ENCODE data around the gene ADGRE2.
"Not testable (repeated sequence)": the region's sequence is repeated elsewhere in the genome, so short reads cannot be mapped to it uniquely, and the experiment has no call there.

ADGRE2 gene

DNA sequence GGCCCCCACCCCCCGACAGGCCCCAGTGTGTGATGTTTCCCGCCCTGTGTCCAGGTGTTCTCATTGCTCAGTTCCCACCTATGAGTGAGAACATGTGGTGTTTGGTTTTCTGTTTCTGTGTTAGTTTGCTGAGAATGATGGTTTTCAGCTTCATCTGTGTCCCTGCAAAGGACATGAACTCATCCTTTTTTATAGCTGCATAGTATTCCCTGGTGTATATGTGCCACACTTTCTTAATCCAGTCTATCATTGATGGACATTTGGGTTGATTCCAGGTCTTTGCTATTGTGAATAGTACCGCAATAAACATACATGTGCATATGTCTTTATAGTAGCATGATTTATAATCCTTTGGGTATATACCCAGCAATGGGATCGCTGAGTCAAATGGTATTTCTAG is 715 bp downstream of the ADGRE2 start:
- not testable (repeated sequence) for DNase-seq

DNA sequence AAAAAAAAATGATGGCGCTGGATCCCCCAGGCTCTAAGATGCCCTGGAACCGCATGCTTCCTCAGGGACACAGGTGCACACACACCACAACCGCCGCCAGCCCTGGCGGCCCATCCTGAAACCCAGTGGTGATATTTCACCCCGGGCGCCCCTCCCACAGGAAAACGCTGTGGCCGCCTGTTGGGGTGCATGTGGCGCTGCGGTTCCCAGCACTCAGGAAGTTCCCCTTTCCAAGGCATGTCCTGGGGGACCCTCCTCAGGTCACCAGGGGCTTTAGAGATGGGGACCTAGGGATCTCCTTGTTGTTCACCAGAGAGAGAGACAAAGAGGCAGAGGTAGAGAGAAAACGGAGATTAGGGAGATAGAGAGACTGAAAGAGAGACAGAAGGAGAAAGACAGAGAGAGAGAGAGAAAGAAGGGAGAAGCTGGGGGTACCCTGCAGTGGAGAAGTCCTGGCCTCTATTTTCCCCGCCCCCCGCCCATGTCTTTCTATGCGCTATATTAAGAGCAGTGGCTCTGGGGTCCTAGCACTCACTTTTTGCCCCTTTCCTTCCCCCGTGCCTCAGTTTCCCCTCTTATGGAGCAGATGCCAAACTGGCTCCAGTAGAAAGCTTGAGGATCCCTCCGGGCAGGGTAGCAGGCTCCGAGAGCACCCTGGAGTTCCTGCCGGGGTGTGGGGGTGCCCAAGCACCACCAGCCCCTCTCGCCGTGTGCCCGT is 2.3 kb downstream of the ADGRE2 start:
- no peak for DNase-seq

DNA sequence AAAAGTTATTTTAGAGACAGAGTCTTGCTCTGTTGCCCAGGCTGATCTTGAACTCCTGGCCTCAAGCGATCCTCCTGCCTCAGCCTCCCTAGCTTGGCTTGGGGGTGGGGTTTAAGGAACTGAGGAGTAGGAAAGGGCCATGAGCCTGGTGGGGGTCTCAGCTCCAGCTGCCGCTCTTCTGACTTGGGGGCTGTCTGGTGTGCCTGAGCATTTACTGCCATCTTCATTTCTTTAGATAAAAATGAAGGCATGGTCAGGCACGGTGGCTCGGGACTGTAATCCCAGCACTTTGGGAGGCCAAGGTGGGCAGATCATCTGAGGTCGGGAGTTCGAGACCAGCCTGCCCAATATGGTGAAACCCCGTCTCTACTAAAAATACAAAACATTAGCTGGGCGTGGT is 3.0 kb downstream of the ADGRE2 start:
- not testable (repeated sequence) for DNase-seq

DNA sequence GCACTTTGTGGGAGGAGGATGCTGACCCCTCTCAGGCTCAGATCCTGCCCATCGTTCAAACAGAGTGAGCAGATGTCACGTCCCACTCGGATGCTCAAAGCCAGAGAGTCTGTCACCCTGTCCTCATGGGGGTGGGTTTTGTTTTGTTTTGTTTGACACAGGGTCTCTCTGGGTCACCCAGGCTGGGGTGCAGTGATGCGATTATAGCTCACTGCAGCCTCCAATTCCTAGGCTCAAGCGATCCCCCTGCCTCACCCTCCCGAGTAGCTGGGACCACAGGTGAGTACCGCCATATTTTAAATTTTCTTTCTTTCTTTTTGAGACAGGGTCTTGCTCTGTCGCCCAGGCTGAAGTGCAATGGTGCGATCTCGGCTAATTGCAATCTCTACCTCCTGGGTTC is 4.0 kb downstream of the ADGRE2 start:
- no peak for DNase-seq

DNA sequence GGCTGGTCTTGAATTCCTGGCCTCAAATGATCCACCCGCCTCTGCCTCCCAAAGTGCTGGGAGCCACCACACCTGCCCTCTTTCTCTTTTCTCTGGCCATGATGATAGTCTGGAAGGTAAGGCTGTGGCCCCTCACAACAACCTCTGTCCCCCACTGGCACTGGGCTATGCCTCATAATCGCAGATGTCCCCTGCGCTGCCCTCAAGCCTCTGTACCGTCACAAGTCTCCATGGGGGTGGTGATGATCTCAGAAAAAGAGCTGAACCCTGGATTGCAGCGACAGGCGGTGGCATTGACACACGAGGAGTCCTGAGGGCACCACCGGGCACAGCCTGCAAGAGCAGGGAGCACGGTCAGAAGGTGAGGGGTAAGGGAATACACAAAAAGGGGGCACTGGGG is 4.6 kb downstream of the ADGRE2 start:
- DNase-seq: not testable (repeated sequence)

DNA sequence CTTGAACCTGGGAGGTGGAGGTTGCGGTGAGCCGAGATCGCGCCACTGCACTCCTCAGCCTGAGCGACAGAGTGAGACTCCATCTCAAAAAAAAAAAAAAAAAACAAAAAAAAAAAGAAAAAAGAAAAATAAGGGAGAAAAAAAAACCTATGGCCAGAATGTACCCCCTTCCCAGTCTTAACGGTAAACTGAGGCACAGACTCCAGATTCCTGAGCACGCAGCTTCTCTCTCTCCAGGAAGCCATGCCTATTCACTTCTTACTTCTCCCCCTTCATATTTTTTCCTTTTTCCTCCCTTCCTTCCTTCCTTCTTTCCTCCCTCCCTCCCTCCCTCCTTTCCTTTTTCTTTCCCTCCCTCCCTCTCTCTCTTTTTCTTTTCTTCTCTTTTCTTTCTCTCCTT is 5.4 kb downstream of the ADGRE2 start:
- no peak for DNase-seq

DNA sequence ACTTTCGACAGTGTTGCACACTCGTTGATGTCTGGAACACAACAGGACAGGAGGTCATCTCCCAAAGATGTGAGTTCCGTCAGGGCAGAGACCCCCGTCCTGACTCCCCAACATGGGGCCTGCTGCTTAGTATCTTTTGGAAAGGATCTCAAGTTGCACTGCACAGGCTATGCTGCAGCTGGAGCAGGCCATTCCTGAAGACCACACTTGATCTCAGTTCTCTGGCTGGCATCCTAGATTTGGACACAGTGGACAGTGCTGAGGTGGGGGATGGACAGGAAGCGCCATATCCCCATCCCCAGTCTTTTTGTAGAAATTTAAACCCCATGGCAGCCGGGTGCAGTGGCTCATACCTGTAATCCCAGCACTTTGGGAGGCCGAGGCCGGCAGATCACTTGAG is 5.9 kb downstream of the ADGRE2 start:
- DNase-seq: no peak

DNA sequence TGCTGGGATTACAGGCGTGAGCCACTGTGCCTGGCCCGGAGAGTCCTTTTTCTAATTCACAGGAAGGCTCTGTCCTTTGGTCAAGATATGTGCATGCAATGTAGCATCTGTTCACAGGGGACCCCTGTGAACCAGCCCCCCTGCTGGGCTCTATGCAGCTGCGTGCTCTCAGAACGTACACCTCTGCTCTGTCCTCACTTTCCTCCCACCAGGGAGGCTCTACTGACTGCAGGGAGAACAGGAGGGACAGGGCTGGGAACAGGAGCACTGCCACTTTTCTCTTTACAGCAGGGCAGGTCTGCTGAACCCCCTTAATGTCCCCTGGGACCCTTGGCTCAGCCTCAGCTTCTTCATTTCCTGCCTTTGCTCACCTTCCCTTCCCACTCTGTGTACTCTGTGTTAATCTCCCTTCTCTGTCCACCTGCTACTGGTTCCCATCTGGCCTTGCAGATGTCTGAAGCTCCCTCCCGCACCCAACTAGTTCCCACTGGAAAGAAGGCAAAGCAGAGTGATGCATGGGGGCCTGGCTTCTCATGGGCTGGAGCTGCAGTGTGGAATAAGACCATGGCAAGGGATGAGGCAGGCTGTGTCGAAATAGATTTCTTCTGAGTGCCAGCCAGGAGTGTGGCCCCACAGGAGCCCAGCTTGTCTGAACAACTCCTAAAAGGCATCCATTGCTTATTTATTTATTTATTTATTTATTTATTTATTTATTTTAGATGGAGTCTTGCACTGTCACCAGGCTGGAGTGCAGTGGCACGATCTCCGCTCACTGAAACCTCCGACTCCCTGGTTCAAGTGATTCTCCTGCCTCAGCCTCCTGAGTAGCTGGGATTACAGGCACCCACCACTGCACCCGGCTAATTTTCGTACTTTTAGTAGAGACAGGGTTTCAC is 7.2 kb downstream of the ADGRE2 start:
- no peak for DNase-seq

DNA sequence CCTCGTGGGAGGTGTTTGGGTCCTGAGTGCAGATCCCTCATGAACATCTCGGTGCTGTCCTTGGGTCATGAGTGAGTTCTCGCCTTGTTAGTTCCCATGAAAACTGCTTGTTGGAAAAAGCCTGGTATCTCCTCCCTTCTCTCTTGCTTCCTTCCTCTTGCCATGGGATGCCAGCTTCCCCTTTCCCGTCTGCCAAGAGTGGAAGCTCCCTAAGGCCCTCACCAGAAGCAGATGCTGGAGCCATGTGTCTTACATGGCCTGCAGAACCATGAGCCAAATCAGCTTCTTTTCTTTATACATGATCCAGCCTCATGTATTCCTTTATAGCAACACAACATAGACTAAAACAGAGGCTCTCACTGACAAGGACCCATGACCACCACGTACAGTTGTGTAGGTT is 8.2 kb downstream of the ADGRE2 start:
- no peak for DNase-seq

DNA sequence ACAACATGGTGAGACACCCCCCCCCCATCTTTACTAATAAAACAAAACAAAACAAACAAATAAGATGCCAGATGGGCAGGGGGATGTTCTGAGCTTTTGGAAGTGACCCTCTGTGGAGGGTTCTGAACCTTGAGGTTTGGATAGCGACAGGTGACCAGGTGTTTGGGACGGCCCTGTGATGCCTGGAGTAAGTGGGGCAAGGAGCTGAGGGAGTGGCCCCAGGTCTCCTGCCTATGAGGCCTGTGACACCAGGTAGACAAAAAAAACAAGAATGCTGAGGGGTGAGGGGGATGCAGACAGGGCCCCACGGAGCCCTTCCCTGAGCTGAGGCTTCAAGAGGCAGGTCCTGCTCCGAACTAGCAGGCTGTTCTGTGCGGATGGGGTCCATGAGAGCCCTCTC is 9.2 kb downstream of the ADGRE2 start:
- no peak for DNase-seq

DNA sequence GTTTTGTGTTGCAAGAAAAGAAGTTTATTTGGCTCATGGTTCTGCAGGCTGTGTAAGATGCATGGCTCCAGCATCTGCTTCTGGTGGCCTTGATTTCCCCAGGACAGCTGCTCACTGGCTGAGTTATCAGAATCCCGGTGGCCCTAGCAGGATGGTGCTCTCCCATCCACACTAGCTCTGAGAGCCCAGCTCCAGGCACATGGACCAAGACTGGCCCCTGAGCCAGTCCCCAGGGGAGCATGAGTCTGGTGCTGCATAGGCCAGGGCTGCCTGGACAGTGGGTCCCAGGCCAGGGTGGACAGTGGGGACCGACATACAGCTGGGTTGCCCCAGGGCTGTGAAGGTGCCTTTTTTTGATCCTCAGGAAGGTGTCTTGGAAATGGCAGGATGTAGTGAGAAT is 10.4 kb downstream of the ADGRE2 start:
- DNase-seq: no peak

DNA sequence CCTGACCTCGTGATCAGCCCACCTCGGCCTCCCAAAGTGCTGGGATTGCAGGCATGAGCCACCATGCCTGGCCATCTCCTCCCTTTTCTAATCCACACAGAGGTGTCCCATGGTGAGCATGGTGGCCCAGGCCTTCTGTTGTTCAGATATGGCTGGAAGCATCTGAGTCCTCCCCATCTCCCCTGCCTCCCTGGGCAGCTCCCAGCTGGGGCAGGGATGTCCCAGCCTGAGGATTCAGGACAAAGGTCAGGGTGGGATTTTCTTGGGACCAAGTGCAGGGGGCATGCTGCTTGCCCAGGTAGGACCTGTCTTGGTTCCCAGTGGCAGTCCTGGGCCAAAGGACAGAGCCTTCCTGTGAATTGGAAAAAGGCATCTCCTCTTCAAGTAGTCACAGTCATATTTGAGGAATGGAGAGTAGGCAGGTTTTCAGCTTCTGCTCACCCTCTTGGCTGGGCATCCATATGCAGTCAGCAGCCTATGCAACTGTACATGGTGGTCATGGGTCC is 10.8 kb downstream of the ADGRE2 start:
- DNase-seq: no peak

DNA sequence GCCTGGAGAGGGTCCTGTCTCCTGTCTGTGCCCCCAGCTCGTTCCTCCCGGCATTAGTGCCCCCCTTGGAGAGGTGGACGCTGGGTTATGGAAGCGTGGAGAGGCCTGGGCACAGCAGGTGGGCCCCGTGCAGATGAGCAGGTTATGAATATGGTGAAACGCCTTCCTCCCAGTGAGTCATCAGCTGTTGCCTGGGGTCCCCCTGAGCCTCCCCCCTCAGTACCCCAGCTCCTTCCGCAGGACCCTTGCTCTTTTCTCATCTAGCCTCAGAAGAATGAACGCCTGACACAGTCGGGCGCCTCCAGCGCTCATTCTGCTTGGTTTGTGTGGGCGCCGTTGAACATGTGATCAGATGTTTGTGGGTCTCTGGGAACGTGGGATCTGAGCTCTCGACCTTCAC is 12.5 kb downstream of the ADGRE2 start:
- DNase-seq: not testable (repeated sequence)

DNA sequence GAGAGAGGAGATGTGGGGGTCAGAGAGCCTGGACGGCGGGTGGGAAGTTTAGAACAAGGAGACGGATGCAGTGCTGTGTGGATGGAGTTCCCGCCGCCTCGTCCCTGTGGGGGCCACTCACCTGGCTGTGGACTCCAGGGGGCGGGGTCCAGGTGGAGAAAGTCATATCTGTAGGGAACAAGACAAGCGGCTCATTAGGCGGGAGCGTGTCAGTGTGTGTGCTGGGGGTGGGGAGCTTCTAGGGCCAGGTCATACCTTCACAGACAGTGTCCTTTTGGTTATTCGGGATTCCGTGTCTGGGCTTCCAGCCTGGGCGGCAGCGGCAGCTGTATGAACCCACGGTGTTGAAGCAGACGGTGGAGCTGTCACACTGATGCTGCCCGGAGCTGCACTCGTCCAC is 13.0 kb downstream of the ADGRE2 start:
- DNase-seq: not testable (repeated sequence)

DNA sequence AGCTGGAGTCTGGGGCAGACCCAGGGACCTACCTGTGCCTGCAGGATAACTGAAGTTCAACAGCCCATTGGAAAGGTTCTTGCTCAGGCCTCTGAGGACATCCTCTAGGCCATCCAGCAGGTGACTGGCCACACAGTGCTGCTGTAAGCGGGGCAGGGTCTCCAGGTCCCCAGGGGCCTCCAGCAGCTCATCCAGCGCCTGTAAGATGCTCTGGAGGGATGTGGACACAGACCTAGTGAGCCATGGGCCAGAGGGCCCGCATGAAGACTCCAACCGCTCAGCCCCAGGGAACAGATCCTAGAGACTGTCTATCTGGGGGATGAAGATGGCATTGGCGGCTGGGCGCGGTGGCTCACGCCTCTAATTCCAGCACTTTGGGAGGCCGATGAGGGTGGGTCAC is 14.0 kb downstream of the ADGRE2 start:
- no peak for DNase-seq

DNA sequence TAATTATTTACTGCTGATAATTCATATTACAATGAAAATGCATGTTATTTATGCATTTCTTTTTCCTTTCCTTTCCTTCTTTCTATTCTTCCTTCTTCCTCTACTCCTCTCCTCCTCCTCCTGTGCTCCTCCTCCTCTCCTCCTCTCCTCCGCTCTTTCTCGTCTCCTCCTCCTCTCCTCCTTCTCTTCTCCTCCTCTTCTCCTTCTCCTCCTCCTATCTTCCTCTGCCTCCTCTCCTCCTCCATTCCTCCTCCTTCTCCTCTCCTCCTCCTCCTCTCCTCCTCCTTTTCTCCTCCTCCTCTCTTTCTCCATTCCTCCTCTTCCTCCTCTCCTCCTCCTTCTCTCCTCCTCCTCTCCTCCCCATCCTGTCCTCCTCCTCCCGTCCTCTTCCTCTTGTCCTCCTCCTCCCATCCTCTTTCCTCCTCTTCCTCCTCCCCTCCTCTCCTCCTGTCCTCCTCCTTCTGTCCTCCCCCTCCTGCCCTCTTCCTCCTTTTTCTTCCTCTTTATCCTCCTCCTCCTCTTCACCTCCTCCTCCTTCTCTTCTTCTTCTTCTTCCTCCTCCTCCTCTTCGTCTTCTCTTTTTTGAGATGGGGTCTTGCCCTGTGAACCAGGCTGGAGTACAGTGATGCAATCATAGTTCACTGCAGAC is 14.7 kb downstream of the ADGRE2 start:
- no peak for DNase-seq

DNA sequence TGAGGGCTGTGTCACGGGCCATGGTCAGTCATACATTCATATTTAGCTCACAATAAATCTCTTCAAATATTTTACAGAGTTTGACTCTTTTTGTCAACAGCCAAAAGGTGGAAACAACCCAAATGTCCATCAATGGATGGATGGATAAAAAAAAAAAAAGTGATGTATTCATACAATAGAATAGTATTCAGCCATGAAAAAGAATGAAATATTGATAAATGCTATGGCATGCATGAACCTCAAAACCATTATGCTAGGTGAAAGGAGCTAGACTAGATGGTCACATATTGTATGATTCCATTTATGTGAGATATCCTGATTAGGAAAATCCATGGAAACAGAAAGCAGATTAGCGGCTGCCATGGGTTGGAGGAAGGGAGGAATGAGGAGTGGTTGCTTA is 16.2 kb downstream of the ADGRE2 start:
- DNase-seq: no peak

DNA sequence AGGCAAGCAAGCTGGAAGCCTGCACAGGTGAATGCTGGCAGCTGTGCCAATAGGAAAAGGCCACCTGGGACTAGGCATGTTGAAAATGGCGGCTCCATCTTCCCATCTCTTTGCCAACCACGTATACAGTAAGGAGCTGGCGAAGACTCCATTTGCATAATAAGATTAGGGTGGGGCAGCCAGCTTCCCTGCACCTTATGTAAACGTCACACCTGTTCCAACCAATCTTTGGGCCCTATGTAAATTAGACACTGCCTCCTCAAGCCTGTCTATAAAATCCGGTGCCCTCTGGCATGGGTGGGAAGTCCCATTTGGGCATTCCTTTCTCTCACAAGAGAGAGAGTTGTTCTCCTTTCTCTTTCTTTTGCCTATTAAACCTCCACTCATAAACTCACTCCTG is 16.8 kb downstream of the ADGRE2 start:
- DNase-seq: no peak

DNA sequence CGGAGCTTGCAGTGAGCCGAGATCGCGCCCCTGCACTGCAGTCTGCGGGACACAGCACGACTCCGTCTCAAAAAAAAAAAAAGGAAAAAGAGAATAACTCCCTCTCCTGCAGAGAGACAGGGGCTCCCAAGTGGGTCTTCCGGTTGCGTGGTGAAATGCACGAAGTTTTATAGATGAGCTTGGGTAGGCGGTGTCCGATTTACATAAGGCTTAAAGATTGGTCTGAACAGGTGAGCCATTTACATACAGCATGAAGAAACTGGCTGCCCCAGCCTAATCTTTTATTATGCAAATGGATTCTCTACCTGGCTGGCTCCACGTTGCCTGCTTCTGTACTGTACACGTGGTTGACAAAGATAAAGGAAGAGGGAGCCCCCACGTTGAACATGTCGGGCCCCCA is 19.5 kb downstream of the ADGRE2 start:
- peak; percentile 69 for DNase-seq

DNA sequence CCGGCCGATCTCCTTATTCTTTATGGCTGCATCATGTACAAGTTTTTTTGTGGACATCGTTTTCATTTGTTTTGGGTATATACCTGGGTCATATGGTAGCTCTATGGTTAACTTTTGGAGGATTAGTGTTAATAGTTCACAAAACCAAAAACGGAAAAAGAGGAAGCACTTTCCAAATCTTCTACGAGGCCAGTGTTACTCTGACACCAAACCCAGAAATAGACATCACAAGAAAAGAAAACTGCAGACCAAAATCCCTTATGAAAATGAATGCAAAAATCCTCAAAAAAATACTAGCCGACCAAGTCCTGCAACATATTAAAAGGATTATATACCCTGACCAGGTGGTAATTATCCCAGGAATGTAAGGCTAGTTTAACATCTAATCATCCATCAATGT is 29.8 kb downstream of the ADGRE2 start:
- no peak for DNase-seq

DNA sequence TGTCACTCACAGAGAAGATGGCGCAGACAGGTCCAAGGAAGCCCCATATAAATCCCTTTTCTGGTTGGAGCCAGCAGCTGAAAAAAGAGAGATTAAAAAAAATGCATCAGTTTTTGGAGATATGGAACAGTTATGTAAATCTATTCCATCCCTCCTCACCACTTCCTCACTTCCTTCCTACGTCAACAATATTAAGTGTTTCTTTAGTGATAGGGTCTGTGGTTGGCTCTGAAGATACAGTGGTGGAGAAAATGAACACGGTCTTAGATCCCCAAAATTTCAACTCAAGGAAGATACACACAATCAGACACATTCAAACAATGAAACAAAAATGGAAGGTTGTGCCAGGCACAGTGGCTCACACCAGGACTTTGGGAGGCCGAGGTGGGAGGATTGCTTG is 31.5 kb downstream of the ADGRE2 start:
- no peak for DNase-seq

DNA sequence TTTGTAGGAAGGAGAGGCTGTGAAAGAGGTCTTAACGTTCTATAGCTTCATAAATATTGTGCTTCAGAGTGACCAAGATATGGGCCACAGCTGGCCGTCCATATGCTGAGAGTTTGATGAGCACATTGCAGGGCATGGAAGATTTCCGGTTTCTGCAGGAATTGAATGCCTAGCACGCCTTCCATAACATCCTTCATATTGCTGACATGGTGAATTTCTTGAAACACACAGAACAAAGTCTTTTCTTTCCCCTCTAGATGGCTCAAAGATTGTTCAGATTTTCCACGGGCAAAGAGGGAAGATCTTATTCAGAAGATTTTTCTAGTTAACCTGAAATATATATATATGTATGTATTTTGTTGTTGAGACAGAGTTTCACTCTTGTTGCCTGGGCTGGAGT is 42.4 kb downstream of the ADGRE2 start:
- no peak for DNase-seq

DNA sequence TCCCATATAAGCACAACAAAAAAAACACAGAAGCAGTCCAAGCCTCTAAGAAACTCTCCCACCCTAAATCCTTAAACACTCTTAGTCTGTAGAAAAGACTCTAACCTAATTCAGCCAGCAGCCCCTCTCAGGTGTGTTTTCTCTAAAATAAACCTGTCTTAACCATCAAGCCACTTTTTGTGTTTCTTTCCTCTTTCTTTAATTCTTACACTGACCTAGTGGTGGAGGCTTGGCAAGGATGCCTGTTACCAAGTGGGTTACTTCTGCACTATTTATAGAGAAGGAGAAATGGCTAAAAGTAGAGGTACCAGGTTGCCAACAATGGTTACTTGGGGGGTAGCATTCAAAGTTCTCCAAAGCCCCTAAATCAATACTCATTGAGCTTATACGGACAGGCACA is 44.8 kb downstream of the ADGRE2 start:
- DNase-seq: no peak

DNA sequence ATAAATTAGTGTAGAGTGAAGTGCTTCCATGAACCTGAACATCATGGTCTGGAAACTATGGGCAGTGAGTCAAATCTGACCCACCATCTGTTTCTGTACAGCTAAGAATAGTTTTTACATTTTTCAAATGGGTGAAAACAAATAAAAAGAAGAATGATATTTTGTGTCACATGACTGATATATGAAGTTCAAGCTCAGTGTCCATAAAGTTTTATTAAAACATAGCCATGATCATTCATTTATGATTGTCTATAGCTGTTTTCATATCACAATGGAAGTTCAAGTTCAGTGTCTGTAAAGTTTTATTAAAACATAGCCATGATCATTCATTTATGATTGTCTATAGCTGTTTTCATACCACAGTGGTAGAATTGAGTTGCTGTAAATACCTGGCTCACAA is 45.9 kb downstream of the ADGRE2 start:
- no peak for DNase-seq
